Calu3 (cell line): ENCODE results near the gene PLA1A. TPM values are rescaled to one million over a fixed set of nuclear protein-coding genes. Genes with fewer than 3 reads are reported as not detected.

Experiments used
- BruUV-seq: library from RNA; stranded (reverse); fragments of 400-500 nt; replicated peaks from 2 replicates; lab custom pipeline; 2021; lab: Mats Ljungman, UMichigan
- CTCF ChIA-PET: fragments of 300-600 bp; sonication (Branson Sonifier 250); formaldehyde crosslinking; loops from one replicate; lab custom pipeline; 2022; ENCODE audit warnings: antibody characterized with exemption; lab: Charles Lee
- DNase-seq: peaks from one replicate; pipeline ENCODE4 v3.0.0; 2022
- H3K27ac Mint-ChIP-seq: one replicate; pipeline ENCODE4 v1.8.0; 2022; ENCODE audit warnings: mixed read lengths; ENCODE audit not compliant: unreplicated experiment
- H3K27me3 Mint-ChIP-seq: one replicate; pipeline ENCODE4 v1.8.0; 2022; ENCODE audit warnings: mixed read lengths; ENCODE audit not compliant: unreplicated experiment
- H3K36me3 Mint-ChIP-seq: one replicate; pipeline ENCODE4 v1.8.0; 2022; ENCODE audit warnings: mild to moderate bottlenecking, moderate library complexity, mixed read lengths; ENCODE audit not compliant: insufficient read depth, unreplicated experiment
- H3K4me1 Mint-ChIP-seq: one replicate; pipeline ENCODE4 v1.8.0; 2022; ENCODE audit warnings: mild to moderate bottlenecking, low read depth, mixed read lengths; ENCODE audit not compliant: unreplicated experiment
- H3K4me3 Mint-ChIP-seq: one replicate; pipeline ENCODE4 v1.8.0; 2022; ENCODE audit warnings: mild to moderate bottlenecking, low read depth, moderate library complexity, mixed read lengths; ENCODE audit not compliant: unreplicated experiment
- H3K9me3 Mint-ChIP-seq: one replicate; pipeline ENCODE4 v1.8.0; 2022; ENCODE audit warnings: low read depth, mixed read lengths; ENCODE audit not compliant: unreplicated experiment
- CTCF ChIP-seq: fragments of 200-600 bp; IDR thresholded peaks from one replicate; pipeline ENCODE4 v1.8.0; 2022; ENCODE audit warnings: antibody characterized with exemption; ENCODE audit not compliant: unreplicated experiment
- intact Hi-C: fragments of 100-400 bp; cut with micrococcal nuclease; formaldehyde crosslinking; loops from one replicate; pipeline ENCODE4 v1.10.0; 2022; ENCODE audit not compliant: unreplicated experiment
- total RNA-seq: library from RNA; stranded (reverse); gene quantifications from 2 replicates; pipeline ENCODE4 v1.2.3, GENCODE V29; 2022

The PLA1A gene
- total RNA-seq, 1 experiment from 2014 or later, result 0.99 TPM

GRCh38 chr3:119596398-119596797 is 1.3 kb upstream of the PLA1A start:
- CTCF ChIA-PET, result interaction anchor here (0.8 kb wide), 1 partner anchor 34 kb away, joined by 5 read pairs; no protein-coding TSS in a partner anchor
- DNase-seq, result no peak
- no peak overlapping the region for H3K4me3 Mint-ChIP-seq
- no peaks in the 10 kb centered on the region for H3K36me3 Mint-ChIP-seq
- no peak for TF ChIP-seq CTCF
- H3K27me3 Mint-ChIP-seq, result peaks cover 9% of the 10 kb centered on the region
- no peak overlapping the region for H3K27ac Mint-ChIP-seq
- no TSS peak for BruUV-seq
- intact Hi-C loops, result no loop called here
- peaks cover 9% of the 10 kb centered on the region for H3K4me1 Mint-ChIP-seq
- H3K9me3 Mint-ChIP-seq, result no peaks in the 10 kb centered on the region

- no peaks in the 10 kb centered on the region for H3K9me3 Mint-ChIP-seq
- peaks cover 9% of the 10 kb centered on the region for H3K27me3 Mint-ChIP-seq
- BruUV-seq, result no TSS peak
- H3K4me1 Mint-ChIP-seq, result peaks cover 9% of the 10 kb centered on the region
- no peaks in the 10 kb centered on the region for H3K36me3 Mint-ChIP-seq
- CTCF ChIA-PET, result no interaction called here
- no peak overlapping the region for H3K4me3 Mint-ChIP-seq
- TF ChIP-seq CTCF, result no peak
- intact Hi-C loops, result no loop called here
- H3K27ac Mint-ChIP-seq, result peak overlapping the region; percentile 15
- DNase-seq, result no peak
These were observed 869 bp downstream of the PLA1A start for GRCh38 chr3:119598410-119599098.

- no peak for DNase-seq
- H3K4me1 Mint-ChIP-seq, result peaks cover 9% of the 10 kb centered on the region
- H3K27me3 Mint-ChIP-seq, result peaks cover 9% of the 10 kb centered on the region
- CTCF ChIA-PET, result no interaction called here
- no peaks in the 10 kb centered on the region for H3K9me3 Mint-ChIP-seq
- no TSS peak for BruUV-seq
- intact Hi-C loops, result no loop called here
- TF ChIP-seq CTCF, result no peak
- H3K36me3 Mint-ChIP-seq, result no peaks in the 10 kb centered on the region
- no peak overlapping the region for H3K4me3 Mint-ChIP-seq
- H3K27ac Mint-ChIP-seq, result no peak overlapping the region
These were observed 2.0 kb downstream of the PLA1A start for GRCh38 chr3:119599558-119600174.

GRCh38 chr3:119600732-119601131 is 3.0 kb downstream of the PLA1A start:
- H3K27me3 Mint-ChIP-seq, result peaks cover 13% of the 10 kb centered on the region
- H3K36me3 Mint-ChIP-seq, result no peaks in the 10 kb centered on the region
- no TSS peak for BruUV-seq
- DNase-seq, result no peak
- TF ChIP-seq CTCF, result no peak
- H3K4me3 Mint-ChIP-seq, result no peak overlapping the region
- peaks cover 9% of the 10 kb centered on the region for H3K4me1 Mint-ChIP-seq
- CTCF ChIA-PET, result no interaction called here
- no peak overlapping the region for H3K27ac Mint-ChIP-seq
- intact Hi-C loops, result no loop called here
- no peaks in the 10 kb centered on the region for H3K9me3 Mint-ChIP-seq
